HFF-Myc (cell line): ENCODE measurements around the gene DNAJC4.

Experiments
- DNase-seq: peaks from one replicate; pipeline ENCODE4 v3.0.0-alpha.2; 2011; ENCODE audit warnings: low read depth; ENCODE audit errors: extremely low read depth
- H3K4me3 ChIP-seq: replicated peaks from 2 replicates; pipeline ENCODE4 v1.5.1; 2011; ENCODE audit warnings: low read depth, mild to moderate bottlenecking, control low read depth, low read length
- TF ChIP-seq, protein P1 (sequence below): IDR thresholded peaks from 2 replicates; pipeline ENCODE4 v1.5.1; 2012; ENCODE audit warnings: mild to moderate bottlenecking, low read depth, low read length, control low read depth; ENCODE audit errors: missing control alignments

DNAJC4 gene

DNA sequence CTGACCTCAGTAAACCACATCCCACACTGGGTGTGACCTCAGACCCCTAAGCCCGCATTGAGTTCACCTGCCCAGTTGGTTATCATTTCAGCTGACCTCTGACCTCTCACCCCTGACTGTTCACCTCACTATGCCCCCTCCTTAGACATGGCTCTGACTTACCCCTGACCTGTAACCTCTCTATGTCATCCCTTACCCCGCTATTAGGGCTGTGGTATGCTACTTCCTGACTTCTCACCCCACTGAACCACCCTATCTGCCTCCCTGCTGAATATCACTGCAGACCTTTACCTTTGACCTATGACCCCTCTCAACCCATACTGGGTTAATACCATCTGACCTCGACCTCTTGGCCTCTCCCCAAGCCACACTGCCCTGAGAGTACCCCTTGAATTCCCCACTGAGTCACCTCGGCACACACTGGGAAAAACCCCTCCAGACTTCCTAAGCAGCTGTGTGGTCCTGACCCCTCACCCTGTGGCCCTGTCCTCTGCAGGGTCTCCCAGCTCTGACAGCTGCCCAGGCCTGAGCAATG, 29.3 kb downstream of the DNAJC4 start:
- H3K4me3 ChIP-seq, result no peak overlapping the region
- DNase-seq, result no peak
- TF ChIP-seq, protein P1, sequence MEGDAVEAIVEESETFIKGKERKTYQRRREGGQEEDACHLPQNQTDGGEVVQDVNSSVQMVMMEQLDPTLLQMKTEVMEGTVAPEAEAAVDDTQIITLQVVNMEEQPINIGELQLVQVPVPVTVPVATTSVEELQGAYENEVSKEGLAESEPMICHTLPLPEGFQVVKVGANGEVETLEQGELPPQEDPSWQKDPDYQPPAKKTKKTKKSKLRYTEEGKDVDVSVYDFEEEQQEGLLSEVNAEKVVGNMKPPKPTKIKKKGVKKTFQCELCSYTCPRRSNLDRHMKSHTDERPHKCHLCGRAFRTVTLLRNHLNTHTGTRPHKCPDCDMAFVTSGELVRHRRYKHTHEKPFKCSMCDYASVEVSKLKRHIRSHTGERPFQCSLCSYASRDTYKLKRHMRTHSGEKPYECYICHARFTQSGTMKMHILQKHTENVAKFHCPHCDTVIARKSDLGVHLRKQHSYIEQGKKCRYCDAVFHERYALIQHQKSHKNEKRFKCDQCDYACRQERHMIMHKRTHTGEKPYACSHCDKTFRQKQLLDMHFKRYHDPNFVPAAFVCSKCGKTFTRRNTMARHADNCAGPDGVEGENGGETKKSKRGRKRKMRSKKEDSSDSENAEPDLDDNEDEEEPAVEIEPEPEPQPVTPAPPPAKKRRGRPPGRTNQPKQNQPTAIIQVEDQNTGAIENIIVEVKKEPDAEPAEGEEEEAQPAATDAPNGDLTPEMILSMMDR, result no peak

DNA sequence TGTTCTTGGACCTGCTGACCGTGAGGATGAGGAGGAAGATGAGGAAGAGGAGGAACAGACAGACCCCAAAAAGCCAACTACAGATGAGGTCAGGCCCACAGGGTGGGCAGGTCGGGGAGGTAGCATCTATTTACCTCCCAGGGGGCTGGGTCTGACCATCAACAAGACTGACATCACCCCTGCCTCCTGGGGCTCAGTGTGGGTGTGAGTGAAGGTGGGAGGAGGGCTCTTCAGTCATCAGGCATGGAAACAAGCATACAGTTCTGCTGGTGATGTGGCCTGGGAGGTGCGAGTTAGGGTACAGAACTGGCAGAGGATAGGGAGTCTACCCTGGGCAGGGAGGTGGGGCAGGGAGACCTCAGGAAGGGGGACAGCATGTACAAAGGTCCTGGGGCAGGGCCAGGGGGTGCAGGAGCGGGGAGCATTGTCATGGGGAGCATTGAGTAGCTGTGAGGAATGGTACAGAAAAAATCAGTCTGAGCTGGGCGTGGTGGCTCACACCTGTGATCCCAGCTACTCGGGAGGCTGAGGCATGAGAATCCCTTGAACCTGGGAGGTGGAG, 29.9 kb downstream of the DNAJC4 start:
- no peak overlapping the region for H3K4me3 ChIP-seq
- TF ChIP-seq, protein P1, result no peak
- no peak for DNase-seq

DNA sequence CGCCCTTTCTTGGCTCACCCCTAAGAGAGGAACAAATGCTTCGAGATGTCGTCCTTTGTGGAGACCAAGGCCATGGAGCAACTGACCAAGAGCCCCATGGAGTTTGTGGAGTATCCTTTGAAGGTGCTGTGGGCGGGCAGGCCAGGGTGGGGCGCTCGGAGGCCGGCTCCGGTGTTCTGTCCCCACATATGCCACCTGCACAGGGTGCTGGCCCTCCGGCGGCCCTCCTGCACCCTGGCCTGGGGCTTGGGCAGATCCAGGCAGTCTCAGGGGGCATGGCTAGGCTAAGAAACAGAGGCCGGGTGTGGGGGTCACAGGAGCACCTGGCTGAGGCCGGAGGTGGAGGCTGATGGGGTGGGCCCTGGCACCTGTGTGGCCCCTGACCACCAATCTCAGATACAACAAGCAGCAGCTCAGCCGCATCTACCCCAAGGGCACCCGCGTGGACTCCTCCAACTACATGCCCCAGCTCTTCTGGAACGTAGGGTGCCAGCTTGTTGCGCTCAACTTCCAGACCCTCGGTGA, 31.3 kb downstream of the DNAJC4 start:
- TF ChIP-seq, protein P1, result no peak
- H3K4me3 ChIP-seq, result no peak overlapping the region

GRCh38 chr11:64262271-64263002, 32.1 kb downstream of the DNAJC4 start:
- no peak for DNase-seq
- TF ChIP-seq, protein P1, result no peak
- H3K4me3 ChIP-seq, result no peak overlapping the region

More for the DNA sequence above, 31.3 kb downstream of the DNAJC4 start:
- DNase-seq, result no peak

GRCh38 chr11:64263021-64263946, 32.9 kb downstream of the DNAJC4 start:
- no peak for DNase-seq
- TF ChIP-seq, protein P1, result no peak

DNA sequence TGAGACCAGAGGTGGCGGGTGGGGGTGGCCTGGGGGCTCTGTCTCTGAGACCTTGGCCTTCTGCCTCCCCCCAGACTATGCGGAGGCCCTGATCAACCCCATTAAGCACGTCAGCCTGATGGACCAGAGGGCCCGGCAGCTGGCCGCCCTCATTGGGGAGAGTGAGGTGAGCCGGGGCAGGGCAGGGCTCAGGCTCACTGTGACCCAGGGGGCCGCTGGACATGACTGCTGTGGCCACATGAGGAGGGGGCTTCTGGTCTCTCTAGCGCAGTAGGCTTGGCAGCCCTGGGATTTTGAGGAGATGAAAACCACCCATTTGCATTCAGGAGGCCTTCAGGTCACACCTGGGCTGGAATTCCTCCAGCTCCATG, 33.6 kb downstream of the DNAJC4 start:
- DNase-seq, result no peak
- TF ChIP-seq, protein P1, result no peak

More at GRCh38 chr11:64263021-64263946, 32.9 kb downstream of the DNAJC4 start:
- no peak overlapping the region for H3K4me3 ChIP-seq

More for the DNA sequence above, 33.6 kb downstream of the DNAJC4 start:
- no peak overlapping the region for H3K4me3 ChIP-seq
